HG03159 (cell line): ENCODE results near the gene EXOC3.
"Not testable (repeated sequence)": the region's sequence is repeated elsewhere in the genome, so short reads cannot be mapped to it uniquely, and the experiment has no call there.

Experiments
- ATAC-seq: cut with Tn5 transposase; IDR thresholded peaks from one replicate; pipeline ENCODE4 v1.9.1; 2021; ENCODE audit warnings: mild to moderate bottlenecking, moderate library complexity; ENCODE audit not compliant: unreplicated experiment

Gene EXOC3

GRCh38 chr5:499233-500209 lies 56.5 kb downstream of the EXOC3 start:
- ATAC-seq = no peak

- ATAC-seq = no peak
Measured at GRCh38 chr5:500491-500890, 57.5 kb downstream of the EXOC3 start.

- no peak for ATAC-seq
Measured at GRCh38 chr5:501105-501830, 58.3 kb downstream of the EXOC3 start.

- no peak for ATAC-seq
Measured at GRCh38 chr5:501831-502184, 58.8 kb downstream of the EXOC3 start.

- no peak for ATAC-seq
Measured at GRCh38 chr5:502325-503079, 59.5 kb downstream of the EXOC3 start.

GRCh38 chr5:504326-505154 lies 61.6 kb downstream of the EXOC3 start:
- no peak for ATAC-seq

- ATAC-seq = no peak
Measured at GRCh38 chr5:505951-506525, 63.1 kb downstream of the EXOC3 start.

GRCh38 chr5:507986-508575 lies 65.1 kb downstream of the EXOC3 start:
- ATAC-seq = not testable (repeated sequence)

GRCh38 chr5:509611-510185 lies 66.7 kb downstream of the EXOC3 start:
- no peak for ATAC-seq

GRCh38 chr5:510521-510920 lies 67.5 kb downstream of the EXOC3 start:
- ATAC-seq = no peak

GRCh38 chr5:511476-511875 lies 68.5 kb downstream of the EXOC3 start:
- ATAC-seq = no peak

GRCh38 chr5:513216-514100 lies 70.5 kb downstream of the EXOC3 start:
- no peak for ATAC-seq

GRCh38 chr5:514101-514485 lies 71.1 kb downstream of the EXOC3 start:
- no peak for ATAC-seq

GRCh38 chr5:514673-515072 lies 71.7 kb downstream of the EXOC3 start:
- ATAC-seq = no peak

- ATAC-seq = no peak
Measured at GRCh38 chr5:515273-515836, 72.4 kb downstream of the EXOC3 start.

- ATAC-seq = no peak
Measured at GRCh38 chr5:516338-516925, 73.5 kb downstream of the EXOC3 start.
